SK-N-DZ (cell line): ENCODE measurements around the gene GGPS1.
"Not testable (repeated sequence)": the region's sequence is repeated elsewhere in the genome, so short reads cannot be mapped to it uniquely, and the experiment has no call there.

ENCODE experiments used
- DNase-seq: peaks from one replicate; pipeline ENCODE4 v3.0.0-alpha.2; 2015; ENCODE audit warnings: low spot score

GGPS1 gene

DNA sequence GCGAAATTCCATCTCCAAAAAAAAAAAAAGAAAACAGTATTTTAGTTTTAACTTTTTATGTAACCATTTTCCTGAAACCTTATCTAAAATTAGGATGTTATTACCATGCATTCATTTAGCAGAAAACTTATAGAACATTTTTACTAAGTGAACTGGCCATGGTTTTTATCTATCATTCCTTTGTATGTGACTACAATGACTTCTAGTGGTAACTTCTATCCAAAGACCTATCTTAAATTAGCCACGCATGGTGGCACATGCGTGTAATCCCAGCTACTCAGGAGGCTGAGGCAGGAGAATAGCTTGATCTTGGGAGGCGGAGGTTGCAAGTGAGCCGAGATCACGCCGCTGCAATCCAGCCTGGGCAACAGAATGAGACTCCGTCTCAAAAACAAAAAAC, 11.4 kb downstream of the GGPS1 start:
- no peak for DNase-seq

DNA sequence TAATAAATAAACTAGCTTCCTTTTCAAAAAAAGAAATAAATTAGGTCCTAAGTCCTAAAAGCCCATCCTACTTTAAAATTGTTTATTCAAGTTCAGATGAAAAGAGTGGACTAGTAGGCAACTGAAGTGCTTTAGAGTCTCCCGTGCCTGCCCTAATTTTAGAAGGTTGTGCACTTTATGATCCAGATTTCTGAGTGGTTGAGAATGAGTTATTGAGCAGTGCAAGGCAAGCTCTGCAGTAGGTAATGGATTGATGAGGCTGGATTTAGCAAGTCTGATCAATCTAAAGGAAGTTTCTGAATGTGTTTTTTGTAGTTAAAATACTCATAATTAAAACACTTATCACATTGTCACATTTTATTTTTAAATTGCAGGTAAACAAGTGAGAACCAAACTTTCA, 13.0 kb downstream of the GGPS1 start:
- no peak for DNase-seq

GRCh38 chr1:235342039-235342438, 13.7 kb downstream of the GGPS1 start:
- no peak for DNase-seq

DNA sequence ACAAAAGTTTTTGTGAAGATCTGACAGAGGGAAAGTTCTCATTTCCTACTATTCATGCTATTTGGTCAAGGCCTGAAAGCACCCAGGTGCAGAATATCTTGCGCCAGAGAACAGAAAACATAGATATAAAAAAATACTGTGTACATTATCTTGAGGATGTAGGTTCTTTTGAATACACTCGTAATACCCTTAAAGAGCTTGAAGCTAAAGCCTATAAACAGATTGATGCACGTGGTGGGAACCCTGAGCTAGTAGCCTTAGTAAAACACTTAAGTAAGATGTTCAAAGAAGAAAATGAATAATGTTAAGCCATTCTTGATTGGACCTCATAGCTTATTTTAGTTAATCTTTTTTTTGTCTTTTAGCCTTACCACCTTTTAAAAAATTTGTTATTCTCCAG, 14.1 kb downstream of the GGPS1 start:
- no peak for DNase-seq

DNA sequence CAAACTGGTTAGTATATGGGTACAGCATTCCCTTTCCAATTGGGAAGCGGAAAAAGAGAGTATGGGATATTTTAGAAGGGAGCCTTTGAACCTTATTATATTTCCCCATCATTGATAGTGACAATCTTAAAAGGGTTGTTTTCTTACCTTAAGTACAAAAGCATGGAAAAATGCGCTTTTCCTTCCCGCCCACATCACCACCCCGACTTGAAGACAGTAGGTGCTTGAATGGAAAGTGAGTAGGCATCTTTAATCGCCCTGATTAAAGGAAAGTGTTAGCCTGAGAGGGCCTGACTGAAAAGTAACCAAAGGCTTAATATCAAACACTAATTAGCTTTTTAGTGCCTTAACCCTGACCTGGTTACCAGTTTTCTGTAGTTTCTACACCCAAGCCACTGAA, 15.4 kb downstream of the GGPS1 start:
- DNase-seq: no peak

- DNase-seq: no peak
Observed at GRCh38 chr1:235351441-235351840, 23.1 kb downstream of the GGPS1 start.

DNA sequence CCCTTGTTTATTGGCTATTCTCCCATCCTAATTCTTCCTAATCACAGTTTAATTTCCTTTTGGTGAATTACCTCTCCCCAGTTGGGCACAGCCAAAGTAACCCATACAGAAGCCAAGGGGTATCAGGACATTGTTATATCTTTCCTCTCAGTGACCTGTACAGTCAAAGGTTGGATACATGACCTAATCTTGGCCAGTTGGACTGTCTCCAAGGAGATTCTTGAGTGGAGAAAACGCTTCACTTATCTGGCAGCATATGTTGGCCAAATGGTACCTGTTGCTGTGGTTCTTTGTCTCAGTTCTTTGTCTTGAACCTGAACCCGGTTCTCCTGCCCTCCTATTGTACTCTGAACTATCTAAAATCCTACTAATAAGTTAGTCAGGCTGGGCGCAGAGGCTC, 23.5 kb downstream of the GGPS1 start:
- DNase-seq: no peak

- peak; percentile 10 for DNase-seq
Observed at GRCh38 chr1:235357485-235358373, 29.4 kb downstream of the GGPS1 start.

GRCh38 chr1:235358899-235359298, 30.5 kb downstream of the GGPS1 start:
- no peak for DNase-seq

GRCh38 chr1:235364189-235364588, 35.8 kb downstream of the GGPS1 start:
- DNase-seq: not testable (repeated sequence)

DNA sequence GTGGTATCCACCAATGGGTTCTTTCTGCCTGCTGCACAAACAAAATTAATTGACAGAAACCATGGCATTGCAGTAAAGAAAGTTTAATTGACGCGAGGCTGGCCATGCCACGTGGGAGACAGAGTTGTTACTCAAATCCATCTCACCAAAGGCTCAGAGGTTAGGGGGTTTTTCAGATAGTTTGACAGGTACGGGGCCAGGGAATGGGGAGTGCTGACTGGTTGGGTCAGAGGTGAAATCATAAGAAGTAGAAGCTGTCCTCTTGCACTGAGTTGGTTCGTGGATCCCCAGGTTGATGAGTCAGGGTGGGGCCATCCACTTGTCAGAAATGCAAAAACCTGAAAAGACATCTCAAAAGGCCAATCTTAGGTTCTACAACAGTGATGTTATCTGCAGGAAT, 37.9 kb downstream of the GGPS1 start:
- no peak for DNase-seq

GRCh38 chr1:235367000-235367908, 38.9 kb downstream of the GGPS1 start, which contains the start of gene TBCE:
TSS of gene TBCE (plus strand) at chr1:235367427. CDS start at chr1:235380050, 12,623 bp downstream.
- DNase-seq: peak; percentile 96

GRCh38 chr1:235368428-235368827, 40.1 kb downstream of the GGPS1 start:
- no peak for DNase-seq

DNA sequence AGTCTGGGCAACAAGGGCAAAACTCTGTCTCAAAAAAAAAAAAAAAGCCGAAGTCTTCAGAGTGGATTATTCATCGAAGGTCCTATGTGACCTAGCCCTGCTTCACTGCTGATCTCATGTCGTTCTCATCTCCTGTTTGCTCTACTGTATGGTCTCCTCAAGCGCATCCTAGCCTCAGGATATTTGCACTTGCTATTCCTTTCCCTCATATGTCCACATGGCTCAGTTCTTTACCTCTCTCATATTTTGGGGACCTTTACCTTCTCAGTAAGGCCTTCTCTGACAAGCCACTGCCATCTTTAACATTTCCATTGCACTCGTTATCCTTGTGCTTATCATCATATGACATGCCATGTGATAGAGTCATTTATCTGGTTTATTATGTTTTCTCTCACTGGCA, 41.4 kb downstream of the GGPS1 start:
- no peak for DNase-seq

GRCh38 chr1:235375919-235376605, 47.7 kb downstream of the GGPS1 start:
- no peak for DNase-seq

DNA sequence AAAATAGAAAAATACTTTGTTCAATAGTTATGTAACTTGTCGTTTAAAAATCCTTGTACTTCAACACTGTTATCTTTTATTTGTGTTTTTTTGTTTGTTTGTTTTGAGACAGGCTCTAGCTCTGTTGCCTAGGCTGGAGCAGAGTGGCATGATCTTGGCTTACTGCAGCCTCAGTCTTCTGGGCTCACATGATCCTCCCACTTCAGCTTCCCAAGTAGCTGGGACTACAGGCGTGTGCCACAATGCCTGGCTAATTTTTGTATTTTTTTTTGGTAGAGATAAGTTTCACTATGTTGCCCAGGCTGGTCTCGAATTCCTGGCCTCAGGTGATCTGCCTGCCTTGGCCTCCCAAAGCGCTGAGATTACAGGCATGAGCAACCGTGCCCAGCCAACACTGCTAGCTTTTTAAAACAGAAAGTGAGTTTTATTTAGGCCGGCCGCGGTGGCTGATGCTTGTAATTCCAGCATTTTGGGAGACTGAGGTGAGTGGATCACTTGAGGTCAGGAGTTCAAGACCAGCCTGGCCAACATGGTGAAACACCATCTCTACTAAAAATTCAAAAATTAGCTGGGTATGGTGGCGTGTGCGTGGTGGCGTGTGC, 49.9 kb downstream of the GGPS1 start:
- DNase-seq: not testable (repeated sequence)

DNA sequence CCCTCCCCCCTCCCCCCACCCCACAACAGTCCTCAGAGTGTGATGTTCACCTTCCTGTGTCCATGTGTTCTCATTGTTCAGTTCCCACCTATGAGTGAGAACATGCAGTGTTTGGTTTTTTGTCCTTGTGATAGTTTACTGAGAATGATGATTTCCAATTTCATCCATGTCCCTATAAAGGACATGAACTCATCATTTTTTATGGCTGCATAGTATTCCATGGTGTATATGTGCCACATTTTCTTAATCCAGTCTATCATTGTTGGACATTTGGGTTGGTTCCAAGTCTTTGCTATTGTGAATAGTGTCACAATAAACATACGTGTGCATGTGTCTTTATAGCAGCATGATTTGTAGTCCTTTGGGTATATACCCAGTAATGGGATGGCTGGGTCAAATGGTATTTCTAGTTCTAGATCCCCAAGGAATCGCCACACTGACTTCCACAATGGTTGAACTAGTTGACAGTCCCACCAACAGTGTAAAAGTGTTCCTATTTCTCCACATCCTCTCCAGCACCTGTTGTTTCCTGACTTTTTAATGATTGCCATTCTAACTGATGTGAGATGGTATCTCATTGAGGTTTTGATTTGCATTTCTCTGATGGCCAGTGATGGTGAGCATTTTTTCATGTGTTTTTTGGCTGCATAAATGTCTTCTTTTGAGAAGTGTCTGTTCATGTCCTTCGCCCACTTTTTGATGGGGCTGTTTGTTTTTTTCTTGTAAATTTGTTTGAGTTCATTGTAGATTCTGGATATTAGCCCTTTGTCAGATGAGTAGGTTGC, 53.8 kb downstream of the GGPS1 start:
- not testable (repeated sequence) for DNase-seq

DNA sequence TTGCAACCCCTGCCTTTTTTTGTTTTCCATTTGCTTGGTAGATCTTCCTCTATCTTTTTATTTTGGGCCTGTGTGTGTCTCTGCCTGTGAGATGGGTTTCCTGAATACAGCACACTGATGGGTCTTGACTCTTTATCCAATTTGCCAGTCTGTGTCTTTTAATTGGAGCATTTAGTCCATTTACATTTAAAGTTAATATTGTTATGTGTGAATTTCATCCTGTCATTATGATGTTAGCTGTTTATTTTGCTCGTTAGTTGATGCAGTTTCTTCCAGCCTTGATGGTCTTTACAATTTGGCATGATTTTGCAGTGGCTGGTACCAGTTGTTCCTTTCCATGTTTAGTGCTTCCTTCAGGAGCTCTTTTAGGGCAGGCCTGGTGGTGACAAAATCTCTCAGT, 57.3 kb downstream of the GGPS1 start:
- not testable (repeated sequence) for DNase-seq

GRCh38 chr1:235391874-235392273, 63.5 kb downstream of the GGPS1 start:
- DNase-seq: no peak
